Kidney (tissue), 14 donors: ENCODE data around the gene MYO5A. TPM values are rescaled to one million over a fixed set of nuclear protein-coding genes. Genes with fewer than 3 reads are reported as not detected.
A peak's percentile ranks its signal among the peaks of the same experiment; 100 is the strongest.

Experiments used
- DNase-seq, 5 donors: peaks; one replicate each; pipeline ENCODE4 v3.0.0-alpha.2; 2013 to 2020
- FAIRE-seq: peaks from 2 replicates; lab custom pipeline; 2012; peaks lifted over from hg19 to GRCh38; lab: Jason Lieb, UNC
- H3K27ac ChIP-seq, 2 donors: one replicate each; pipeline ENCODE4 v1.7.0; 2013; ENCODE audit warnings: low read depth in 2 of 2, low read length in 2 of 2, inconsistent platforms in 1 of 2
- H3K27me3 ChIP-seq: one replicate; pipeline ENCODE4 v1.7.1; 2013; ENCODE audit warnings: low read length, inconsistent platforms; ENCODE audit not compliant: control insufficient read depth, insufficient read depth
- H3K36me3 ChIP-seq, 3 donors: one replicate each; pipeline versions ENCODE4 v1.7.0 to v1.7.1; 2013; ENCODE audit warnings: low read length in 3 of 3, control low read depth in 1 of 3, inconsistent platforms in 1 of 3; ENCODE audit not compliant: insufficient read depth in 3 of 3, control insufficient read depth in 2 of 3
- H3K4me1 ChIP-seq, 3 donors: one replicate each; pipeline versions ENCODE4 v1.7.0 to v1.7.1; 2013; ENCODE audit warnings: low read length in 3 of 3, inconsistent platforms in 1 of 3, low read depth in 1 of 3; ENCODE audit not compliant: control insufficient read depth in 2 of 3, insufficient read depth in 2 of 3
- H3K4me3 ChIP-seq, 3 donors: one replicate each; pipeline versions ENCODE4 v1.7.0 to v1.8.1; 2013; ENCODE audit warnings: low read length in 3 of 3, control low read depth in 1 of 3, inconsistent platforms in 1 of 3
- H3K9ac ChIP-seq, 3 donors: one replicate each; pipeline versions ENCODE4 v1.7.0 to v1.7.1; 2013; ENCODE audit warnings: low read length in 3 of 3, control low read depth in 1 of 3, inconsistent platforms in 1 of 3
- H3K9me3 ChIP-seq, 3 donors: one replicate each; pipeline versions ENCODE4 v1.7.0 to v1.7.1; 2013; ENCODE audit warnings: low read length in 3 of 3, control low read depth in 1 of 3, inconsistent platforms in 1 of 3; ENCODE audit not compliant: control insufficient read depth in 2 of 3, insufficient read depth in 1 of 3
- CTCF ChIP-seq: IDR thresholded peaks from 3 replicates; pipeline ENCODE4 v1.5.1; 2012; ENCODE audit warnings: mild to moderate bottlenecking, moderate library complexity, borderline replicate concordance; ENCODE audit not compliant: insufficient read depth; ENCODE audit errors: extremely low read depth
- intact Hi-C: fragments of 100-400 bp; cut with DNase I; formaldehyde crosslinking; loops from one replicate; pipeline ENCODE4 v1.11.1; 2022
- polyA plus RNA-seq: library from polyadenylated mRNA; stranded (reverse); fragments of 350-450 nt; fragmentation: Illumina TruSeq; extraction: RNeasy Lipid Tissue Mini Kit (QIAGEN cat#74804); gene quantifications from one replicate; pipeline ENCODE4 v1.2.3, GENCODE V29; 2014; ENCODE audit warnings: low read depth, low replicate concordance; ENCODE audit not compliant: insufficient read depth
- total RNA-seq: library from RNA; stranded (reverse); fragmentation: NEBNext Ultra II Directional; extraction: Animal tissue kit (Norgen Biotek cat#: 25700); gene quantifications from one replicate; pipeline ENCODE4 v1.2.1, GENCODE V29; 2021
- donor health status: control.
- donor health status: control.
- donor health status: control.
- donor health status: control.
- donor health status: control.
- donor health status: DM: yes; HTN: yes; CAD: no.
- donor health status: Normal renal cell carcinoma (clear cell type).

MYO5A gene
- total and polyA plus RNA-seq, 2 donors from 2014 or later = 3.5 to 32.9 TPM

- H3K4me1 ChIP-seq = peaks cover 0 to 3% (median 0%) of the 10 kb centered on the region in 3 donors
- H3K27ac ChIP-seq = no peak overlapping the region
- no peaks in the 10 kb centered on the region for H3K36me3 ChIP-seq
- FAIRE-seq (no peak), DNase-seq (no peak)
- H3K27me3 ChIP-seq = no peaks in the 10 kb centered on the region
- no peak overlapping the region for H3K9ac ChIP-seq
- TF ChIP-seq CTCF = no peak
- intact Hi-C loops = no loop called here
- no peak overlapping the region for H3K4me3 ChIP-seq
- no peaks in the 10 kb centered on the region for H3K9me3 ChIP-seq
Observed at GRCh38 chr15:52428297-52428696, 100.4 kb downstream of the MYO5A start.

GRCh38 chr15:52427804-52428203 is 100.9 kb downstream of the MYO5A start:
- FAIRE-seq = no peak

GRCh38 chr15:52424856-52425431 is 103.7 kb downstream of the MYO5A start:
- no peak for TF ChIP-seq CTCF
- no peak for FAIRE-seq
- intact Hi-C loops = no loop called here

More at GRCh38 chr15:52427804-52428203, 100.9 kb downstream of the MYO5A start:
- no peaks in the 10 kb centered on the region for H3K27me3 ChIP-seq
- no peak for TF ChIP-seq CTCF
- intact Hi-C loops = no loop called here
- no peaks in the 10 kb centered on the region for H3K9me3 ChIP-seq
- no peak overlapping the region for H3K4me3 ChIP-seq
- H3K27ac ChIP-seq = no peak overlapping the region
- no peaks in the 10 kb centered on the region for H3K36me3 ChIP-seq
- no peak overlapping the region for H3K9ac ChIP-seq
- H3K4me1 ChIP-seq = peaks cover 0 to 3% (median 0%) of the 10 kb centered on the region in 3 donors
- peak in 2 of 5 donors; percentile 9 to 61 for DNase-seq

GRCh38 chr15:52423852-52424251 is 104.8 kb downstream of the MYO5A start:
- intact Hi-C loops = no loop called here
- DNase-seq (no peak), FAIRE-seq (no peak)
- no peak overlapping the region for H3K9ac ChIP-seq
- H3K27ac ChIP-seq = no peak overlapping the region
- no peaks in the 10 kb centered on the region for H3K9me3 ChIP-seq
- no peaks in the 10 kb centered on the region for H3K27me3 ChIP-seq
- H3K4me3 ChIP-seq = no peak overlapping the region
- H3K36me3 ChIP-seq = no peaks in the 10 kb centered on the region
- H3K4me1 ChIP-seq = no peaks in the 10 kb centered on the region
- no peak for TF ChIP-seq CTCF

More at GRCh38 chr15:52424856-52425431, 103.7 kb downstream of the MYO5A start:
- Histone ChIP-seq H3K27ac (no peak overlapping the region), H3K9me3 (no peaks in the 10 kb centered on the region), H3K4me3 (no peak overlapping the region), H3K4me1 (no peaks in the 10 kb centered on the region), H3K36me3 (no peaks in the 10 kb centered on the region), H3K27me3 (no peaks in the 10 kb centered on the region), H3K9ac (no peak overlapping the region)
- no peak for DNase-seq
